ENCODE results near the gene CCDC197.

DNA sequence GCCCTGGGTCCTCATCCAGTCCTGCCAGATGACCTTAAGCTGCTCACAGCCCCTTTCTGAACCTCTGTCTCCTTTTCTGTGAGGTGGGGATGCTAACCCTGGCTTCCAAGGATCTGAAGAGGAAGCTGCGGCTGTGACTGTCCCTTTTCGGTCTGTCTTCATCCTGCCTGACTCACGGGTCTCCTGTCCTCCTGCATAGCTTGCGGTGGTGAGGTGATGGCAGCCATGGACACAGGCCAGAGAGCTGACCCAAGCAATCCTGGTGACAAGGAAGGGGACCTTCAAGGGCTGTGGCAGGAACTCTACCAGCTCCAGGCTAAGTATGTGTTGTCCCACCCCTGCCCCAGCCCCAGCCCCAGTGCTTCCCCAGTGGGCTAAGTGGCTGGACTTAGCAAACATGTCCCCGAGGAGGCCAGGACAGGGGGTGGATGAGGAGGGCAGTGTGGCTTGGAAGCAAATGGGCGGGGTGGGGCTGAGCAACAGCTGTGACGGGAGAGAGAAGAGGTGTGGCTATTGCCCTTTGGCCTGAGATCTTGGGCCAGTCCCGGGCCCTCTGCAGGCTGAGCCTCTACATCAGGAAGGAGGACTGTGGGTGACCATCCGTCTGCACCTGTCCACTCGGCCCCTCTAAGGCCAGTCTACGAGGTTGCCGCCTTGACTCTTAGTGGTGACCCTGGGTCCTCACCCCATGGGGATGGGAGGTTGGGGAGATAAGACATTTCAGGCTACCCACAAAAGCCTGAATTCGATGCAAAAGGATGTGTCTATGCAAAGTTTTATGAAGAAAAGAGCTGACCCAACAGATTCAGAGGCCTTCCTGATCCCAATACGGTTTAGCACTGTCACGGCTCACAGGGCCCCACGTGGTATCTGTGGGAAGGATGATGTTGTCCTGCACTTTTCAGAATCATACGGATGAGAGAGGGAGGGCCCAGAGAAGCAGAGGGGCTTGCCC lies 1.1 kb downstream of the CCDC197 start:
- TF ChIP-seq, protein P1, sequence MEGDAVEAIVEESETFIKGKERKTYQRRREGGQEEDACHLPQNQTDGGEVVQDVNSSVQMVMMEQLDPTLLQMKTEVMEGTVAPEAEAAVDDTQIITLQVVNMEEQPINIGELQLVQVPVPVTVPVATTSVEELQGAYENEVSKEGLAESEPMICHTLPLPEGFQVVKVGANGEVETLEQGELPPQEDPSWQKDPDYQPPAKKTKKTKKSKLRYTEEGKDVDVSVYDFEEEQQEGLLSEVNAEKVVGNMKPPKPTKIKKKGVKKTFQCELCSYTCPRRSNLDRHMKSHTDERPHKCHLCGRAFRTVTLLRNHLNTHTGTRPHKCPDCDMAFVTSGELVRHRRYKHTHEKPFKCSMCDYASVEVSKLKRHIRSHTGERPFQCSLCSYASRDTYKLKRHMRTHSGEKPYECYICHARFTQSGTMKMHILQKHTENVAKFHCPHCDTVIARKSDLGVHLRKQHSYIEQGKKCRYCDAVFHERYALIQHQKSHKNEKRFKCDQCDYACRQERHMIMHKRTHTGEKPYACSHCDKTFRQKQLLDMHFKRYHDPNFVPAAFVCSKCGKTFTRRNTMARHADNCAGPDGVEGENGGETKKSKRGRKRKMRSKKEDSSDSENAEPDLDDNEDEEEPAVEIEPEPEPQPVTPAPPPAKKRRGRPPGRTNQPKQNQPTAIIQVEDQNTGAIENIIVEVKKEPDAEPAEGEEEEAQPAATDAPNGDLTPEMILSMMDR (IDR thresholded peaks at IDR 0.05; ENCODE audit: low read depth, low read length, missing input control) = no peak
- TF ChIP-seq RAD21 (IDR thresholded peaks at IDR 0.05) (no peak), GABPA (IDR thresholded peaks at IDR 0.05 in 1 of 2, conservative IDR thresholded peaks at IDR 0.05 in 1 of 2) (no peak)
